ENCODE measurements around the gene SLC2A5. TPM values are rescaled to one million over a fixed set of nuclear protein-coding genes. Genes with fewer than 3 reads are reported as not detected.

Gene SLC2A5
- total and polyA plus RNA-seq, 9 of the 15 experiments (the other 6 are each of a cell fraction or from before 2014, with no cell fraction given): 0.08 TPM; not detected in 8

DNA sequence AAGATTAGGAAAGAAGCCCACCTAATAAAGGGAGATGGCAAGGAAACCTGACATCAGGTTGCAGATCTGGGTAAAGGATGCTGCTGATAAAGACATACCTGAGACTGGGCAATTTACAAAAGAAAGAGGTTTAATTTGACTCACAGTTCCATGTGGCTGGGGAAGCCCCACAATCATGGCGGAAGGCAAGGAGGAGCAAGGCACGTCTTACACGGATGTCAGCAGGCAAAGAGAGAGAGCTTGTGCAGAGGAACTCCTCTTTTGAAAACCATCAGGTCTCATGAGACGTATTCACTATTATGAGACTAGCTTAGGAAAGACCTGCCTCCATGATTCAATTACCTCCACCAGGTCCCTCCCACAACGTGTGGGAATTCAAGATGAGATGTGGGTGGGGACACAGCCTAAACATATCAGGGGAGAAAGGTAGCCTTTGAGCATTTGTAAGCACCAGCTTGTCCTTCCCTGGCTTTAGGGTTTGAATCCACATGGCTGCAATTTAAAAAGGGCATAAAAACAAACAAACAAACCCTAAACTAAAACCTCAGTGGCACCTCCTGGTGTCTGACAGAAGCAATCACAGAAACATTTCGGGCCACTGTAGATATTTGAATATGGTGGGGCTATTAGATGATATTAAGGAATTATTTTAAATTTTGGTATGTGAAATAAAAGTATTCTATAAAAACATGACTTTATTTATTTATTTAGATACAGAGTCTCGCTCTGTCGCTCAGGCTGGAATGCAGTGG, 76.3 kb downstream of the SLC2A5 start (continued):
- TF ChIP-seq ZNF766 (CRISPR knock-in tag; conservative IDR thresholded peaks at IDR 0.05) (peak; percentile 88), ZNF431 (CRISPR knock-in tag; IDR thresholded peaks at IDR 0.05) (peak; percentile 100), YY1 (IDR thresholded peaks at IDR 0.05; ENCODE audit: borderline replicate concordance in 1 of 3, control insufficient read depth in 1 of 3, extremely low read depth in 1 of 3, insufficient read depth in 3 of 3, insufficient read length in 1 of 3, insufficient replicate concordance in 2 of 3, low read depth in 1 of 3, low read length in 2 of 3) (peak in 1 of 3 experiments; percentile 78), UBTF (IDR thresholded peaks at IDR 0.05; ENCODE audit: borderline replicate concordance in 1 of 2, low read depth in 2 of 2, low read length in 2 of 2) (no peak), CBX5 (IDR thresholded peaks at IDR 0.05; ENCODE audit: borderline replicate concordance, low read depth) (peak; percentile 81)

DNA sequence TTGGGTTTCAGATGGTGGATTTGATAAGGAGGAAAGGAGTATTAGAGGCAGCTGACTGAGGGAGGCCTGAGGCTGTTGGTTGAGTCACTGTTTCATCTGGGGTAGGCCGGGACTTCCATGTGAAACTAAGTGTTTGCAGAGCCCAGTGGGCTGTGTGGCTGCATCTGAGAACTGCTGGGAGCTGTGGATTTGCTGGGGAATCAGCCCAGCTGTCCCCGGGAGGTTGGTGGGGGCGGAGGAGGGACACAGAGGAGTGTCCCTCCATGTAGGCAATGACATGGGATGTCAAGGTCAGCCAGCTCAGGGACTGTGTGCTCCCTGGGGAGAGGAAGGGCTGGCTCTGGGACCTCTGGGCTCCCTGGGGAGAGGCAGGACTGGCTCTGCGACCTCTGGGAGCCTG, 79.6 kb downstream of the SLC2A5 start:
- no peak for DNase-seq (ENCODE audit: extremely low read depth in 1 of 4, low spot score in 3 of 4)
- TF ChIP-seq CREBBP (IDR thresholded peaks at IDR 0.05; ENCODE audit: low read depth, low read length): no peak
- no peak for TF ChIP-seq STAT5B (CRISPR knock-in tag; IDR thresholded peaks at IDR 0.05)
- TF ChIP-seq RFX5 (IDR thresholded peaks at IDR 0.05; ENCODE audit: low read depth, low read length): no peak
- TF ChIP-seq ZNF316 (IDR thresholded peaks at IDR 0.05): no peak
- no peak for TF ChIP-seq TSHZ1 (CRISPR knock-in tag; IDR thresholded peaks at IDR 0.05)
- TF ChIP-seq NR2C1 (IDR thresholded peaks at IDR 0.05): no peak
- no peak for TF ChIP-seq NR2C1 (tag; IDR thresholded peaks at IDR 0.05)
- intact Hi-C loops (cut with micrococcal nuclease): loop anchor here (2.0 kb wide), 1 partner anchor 131 kb away; no protein-coding TSS in a partner anchor

More for the DNA sequence above, 79.6 kb downstream of the SLC2A5 start:
- Histone ChIP-seq H3K27ac (ENCODE audit: extremely low read depth, low read depth, low read length) (no peak overlapping the region), H3K4me1 (replicated peaks in 1 of 2; ENCODE audit: control insufficient read depth in 2 of 2, insufficient read depth in 2 of 2, low read length in 2 of 2) (no peaks in the 10 kb centered on the region), H3K4me3 (no peak overlapping the region), H3K9me3 (replicated peaks; ENCODE audit: control insufficient read depth, insufficient read depth, low read depth, low read length) (no peaks in the 10 kb centered on the region; the same call in 1 of the 2 replicates), H4K20me1 (replicated peaks; ENCODE audit: control insufficient read depth, insufficient read depth, low read length) (no peaks in the 10 kb centered on the region), H3K9ac (ENCODE audit: insufficient read depth in 1 of 2, low read depth in 2 of 2, low read length in 2 of 2) (no peak overlapping the region), H2AFZ (ENCODE audit: low read depth, low read length) (no peak overlapping the region), H3K4me2 (ENCODE audit: insufficient read depth, low read length) (no peak overlapping the region), H3K36me3 (ENCODE audit: control insufficient read depth, insufficient read depth, low read length) (no peaks in the 10 kb centered on the region), H3K9me1 (ENCODE audit: control insufficient read depth, insufficient read depth, low read length) (no peaks in the 10 kb centered on the region), H3K79me2 (ENCODE audit: control insufficient read depth, insufficient read depth, low read length) (no peaks in the 10 kb centered on the region), H3K27me3 (ENCODE audit: control insufficient read depth in 2 of 2, insufficient read depth in 2 of 2, low read length in 2 of 2) (peaks cover 6 to 31% of the 10 kb centered on the region in 2 experiments)
- 0% methylated on average over 4 of the region's 4 CpGs for WGBS (ENCODE audit: insufficient coverage, low coverage, missing lambda C conversion rate)
- ChIA-PET POLR2A (interaction anchor here (0.6 to 1.1 kb wide), 2 partner anchors 36 to 123 kb away, joined by 3 read pairs; no protein-coding TSS in a partner anchor), CTCF (ENCODE audit: low intra/inter-chr PET ratio) (interaction anchor here (2.8 kb wide), 1 partner anchor 71 kb away, joined by 23 read pairs; no protein-coding TSS in a partner anchor)
- BruUV-seq (replicated peaks): no TSS peak
- ATAC-seq (no peak), FAIRE-seq (no peak)
- in situ Hi-C loops (cut with MboI): loop anchor here (5.0 kb wide), 1 partner anchor 73 kb away; no protein-coding TSS in a partner anchor
